Muscle layer of colon (tissue), 2 donors: ENCODE data around the gene PSRC1.

Source experiments
- H3K27ac ChIP-seq: one replicate; pipeline ENCODE4 v1.7.0; 2013; ENCODE audit warnings: low read depth, mild to moderate bottlenecking, low read length, moderate library complexity
- H3K27me3 ChIP-seq, 2 donors: one replicate each; pipeline ENCODE4 v1.7.0; 2013; ENCODE audit warnings: low read length in 2 of 2, mild to moderate bottlenecking in 2 of 2; ENCODE audit not compliant: insufficient read depth in 2 of 2, control insufficient read depth in 1 of 2
- H3K36me3 ChIP-seq: one replicate; pipeline ENCODE4 v1.7.0; 2013; ENCODE audit warnings: mild to moderate bottlenecking, low read length; ENCODE audit not compliant: insufficient read depth
- H3K4me1 ChIP-seq: one replicate; pipeline ENCODE4 v1.7.0; 2013; ENCODE audit warnings: mild to moderate bottlenecking, low read length; ENCODE audit not compliant: insufficient read depth
- H3K4me3 ChIP-seq, 2 donors: one replicate each; pipeline ENCODE4 v1.7.0; 2013; ENCODE audit warnings: low read length in 2 of 2, low read depth in 1 of 2, mild to moderate bottlenecking in 1 of 2, moderate library complexity in 1 of 2
- H3K9ac ChIP-seq: one replicate; pipeline ENCODE4 v1.7.0; 2013; ENCODE audit warnings: low read length
- H3K9me3 ChIP-seq: one replicate; pipeline ENCODE4 v1.7.0; 2013; ENCODE audit warnings: mild to moderate bottlenecking, low read length
- donor health status: abdominal sarcoma.
- donor health status: Adenocarcinoma of cecum.

PSRC1 gene

GRCh38 chr1:109253803-109254620 is 28.9 kb downstream of the PSRC1 start:
- Histone ChIP-seq H3K4me1 (peaks cover 30% of the 10 kb centered on the region), H3K27ac (peak overlapping the region; percentile 22), H3K4me3 (peak overlapping the region; percentile 6 to 39), H3K36me3 (no peaks in the 10 kb centered on the region), H3K9ac (peak overlapping the region; percentile 46), H3K27me3 (no peaks in the 10 kb centered on the region), H3K9me3 (no peaks in the 10 kb centered on the region)

GRCh38 chr1:109252893-109253802 is 29.8 kb downstream of the PSRC1 start:
- peak overlapping the region; percentile 6 to 39 for H3K4me3 ChIP-seq
- peaks cover 33% of the 10 kb centered on the region for H3K4me1 ChIP-seq
- H3K27ac ChIP-seq, result peak overlapping the region; percentile 53
- H3K9me3 ChIP-seq, result no peaks in the 10 kb centered on the region
- H3K36me3 ChIP-seq, result no peaks in the 10 kb centered on the region
- H3K27me3 ChIP-seq, result no peaks in the 10 kb centered on the region
- H3K9ac ChIP-seq, result peak overlapping the region; percentile 46

GRCh38 chr1:109252167-109252892 is 30.6 kb downstream of the PSRC1 start:
- no peaks in the 10 kb centered on the region for H3K36me3 ChIP-seq
- H3K27me3 ChIP-seq, result no peaks in the 10 kb centered on the region
- H3K9me3 ChIP-seq, result no peaks in the 10 kb centered on the region
- H3K9ac ChIP-seq, result no peak overlapping the region
- peaks cover 33% of the 10 kb centered on the region for H3K4me1 ChIP-seq
- H3K27ac ChIP-seq, result no peak overlapping the region
- H3K4me3 ChIP-seq, result no peak overlapping the region

- Histone ChIP-seq H3K9ac (no peak overlapping the region), H3K27ac (no peak overlapping the region), H3K9me3 (no peaks in the 10 kb centered on the region), H3K4me3 (no peak overlapping the region), H3K36me3 (no peaks in the 10 kb centered on the region), H3K4me1 (peaks cover 33% of the 10 kb centered on the region), H3K27me3 (no peaks in the 10 kb centered on the region)
Measured at GRCh38 chr1:109251277-109252166, 31.4 kb downstream of the PSRC1 start.

GRCh38 chr1:109250454-109251276 is 32.3 kb downstream of the PSRC1 start:
- no peaks in the 10 kb centered on the region for H3K27me3 ChIP-seq
- no peak overlapping the region for H3K27ac ChIP-seq
- peaks cover 33% of the 10 kb centered on the region for H3K4me1 ChIP-seq
- no peaks in the 10 kb centered on the region for H3K36me3 ChIP-seq
- no peaks in the 10 kb centered on the region for H3K9me3 ChIP-seq
- peak overlapping the region; percentile 33 to 38 for H3K4me3 ChIP-seq
- H3K9ac ChIP-seq, result no peak overlapping the region

- no peaks in the 10 kb centered on the region for H3K9me3 ChIP-seq
- H3K36me3 ChIP-seq, result no peaks in the 10 kb centered on the region
- no peak overlapping the region for H3K27ac ChIP-seq
- H3K4me3 ChIP-seq, result peak overlapping the region; percentile 33 to 38
- no peak overlapping the region for H3K9ac ChIP-seq
- H3K27me3 ChIP-seq, result no peaks in the 10 kb centered on the region
- H3K4me1 ChIP-seq, result peaks cover 25% of the 10 kb centered on the region
Measured at GRCh38 chr1:109249654-109250401, 33.1 kb downstream of the PSRC1 start.

GRCh38 chr1:109248797-109249629 is 33.9 kb downstream of the PSRC1 start, which contains the start of gene CELSR2:
TSS of gene CELSR2 (plus strand) at chr1:109249539. CDS start at chr1:109250080, 541 bp downstream.
- Histone ChIP-seq H3K36me3 (no peaks in the 10 kb centered on the region), H3K4me1 (peaks cover 17% of the 10 kb centered on the region), H3K27me3 (no peaks in the 10 kb centered on the region), H3K9ac (no peak within 1 kb of the TSS), H3K27ac (no peak within 1 kb of the TSS), H3K4me3 (peak within 1 kb of the TSS; percentile 33 to 38), H3K9me3 (no peaks in the 10 kb centered on the region)

- peaks cover 0 to 1% of the 10 kb centered on the region in 2 donors for H3K27me3 ChIP-seq
- H3K9ac ChIP-seq, result no peak overlapping the region
- H3K4me1 ChIP-seq, result peaks cover 12% of the 10 kb centered on the region
- H3K9me3 ChIP-seq, result no peaks in the 10 kb centered on the region
- no peaks in the 10 kb centered on the region for H3K36me3 ChIP-seq
- no peak overlapping the region for H3K27ac ChIP-seq
- H3K4me3 ChIP-seq, result no peak overlapping the region
Measured at GRCh38 chr1:109248444-109248796, 34.5 kb downstream of the PSRC1 start.
